Vagina (tissue), 2 donors: ENCODE data around the gene PLEKHA8. TPM values are rescaled to one million over a fixed set of nuclear protein-coding genes. Genes with fewer than 3 reads are reported as not detected.

Experiments
- DNase-seq, 2 donors: peaks; one replicate each; pipeline ENCODE4 v3.0.0-alpha.2; 2017; ENCODE audit errors: extremely low spot score in 2 of 2
- H3K27ac ChIP-seq: fragments of 200-600 bp; sonication (generic); one replicate; pipeline ENCODE4 v1.5.1; 2019
- H3K27me3 ChIP-seq: fragments of 200-600 bp; sonication (generic); one replicate; pipeline ENCODE4 v1.5.1; 2019
- H3K36me3 ChIP-seq, 2 donors: fragments of 200-600 bp; sonication (generic); one replicate each; pipeline ENCODE4 v1.5.1; 2017 to 2019
- H3K4me1 ChIP-seq: fragments of 200-600 bp; sonication (generic); one replicate; pipeline ENCODE4 v1.5.1; 2019
- H3K4me3 ChIP-seq, 2 donors: fragments of 200-600 bp; sonication (generic); 1 replicate in 1 of 2; 2 replicates in 1 of 2; pipeline ENCODE4 v1.5.1; 2016 to 2019
- H3K9me3 ChIP-seq: fragments of 200-600 bp; sonication (generic); one replicate; pipeline ENCODE4 v1.5.1; 2019
- POLR2A ChIP-seq, 2 donors: fragments of 450-650 bp; IDR thresholded peaks; one replicate each; pipeline ENCODE4 v1.6.1; 2017; ENCODE audit warnings: antibody characterized with exemption in 2 of 2, mild to moderate bottlenecking in 2 of 2, moderate library complexity in 2 of 2
- POLR2AphosphoS5 ChIP-seq, 2 donors: sonication (generic); formaldehyde crosslinking; IDR thresholded peaks; one replicate each; pipeline ENCODE4 v1.9.0; 2017; ENCODE audit warnings: antibody characterized with exemption in 2 of 2, mild to moderate bottlenecking in 2 of 2, low read depth in 1 of 2; ENCODE audit not compliant: insufficient read depth in 1 of 2
- intact Hi-C: fragments of 100-400 bp; cut with DNase I; formaldehyde crosslinking; loops from one replicate; pipeline ENCODE4 v1.15.1; 2023
- total RNA-seq: library from RNA; depleted of rRNA; stranded (reverse); fragments of >200 nt; gene quantifications from one replicate; pipeline ENCODE4 v1.2.3, GENCODE V29; 2016
- TF ChIP-seq, protein P1 (sequence below), 3 experiments: fragments of 450-650 bp in 2 of 3; fragments of 200-600 bp in 1 of 3; sonication (generic) in 1 of 3; IDR thresholded peaks; one replicate each; pipeline ENCODE4 v1.5.1; 2017 to 2019; ENCODE audit warnings: antibody characterized with exemption in 3 of 3, mild to moderate bottlenecking in 2 of 3, moderate library complexity in 2 of 3

The PLEKHA8 gene
- total RNA-seq, 1 donor from 2014 or later: 12.3 TPM

DNA sequence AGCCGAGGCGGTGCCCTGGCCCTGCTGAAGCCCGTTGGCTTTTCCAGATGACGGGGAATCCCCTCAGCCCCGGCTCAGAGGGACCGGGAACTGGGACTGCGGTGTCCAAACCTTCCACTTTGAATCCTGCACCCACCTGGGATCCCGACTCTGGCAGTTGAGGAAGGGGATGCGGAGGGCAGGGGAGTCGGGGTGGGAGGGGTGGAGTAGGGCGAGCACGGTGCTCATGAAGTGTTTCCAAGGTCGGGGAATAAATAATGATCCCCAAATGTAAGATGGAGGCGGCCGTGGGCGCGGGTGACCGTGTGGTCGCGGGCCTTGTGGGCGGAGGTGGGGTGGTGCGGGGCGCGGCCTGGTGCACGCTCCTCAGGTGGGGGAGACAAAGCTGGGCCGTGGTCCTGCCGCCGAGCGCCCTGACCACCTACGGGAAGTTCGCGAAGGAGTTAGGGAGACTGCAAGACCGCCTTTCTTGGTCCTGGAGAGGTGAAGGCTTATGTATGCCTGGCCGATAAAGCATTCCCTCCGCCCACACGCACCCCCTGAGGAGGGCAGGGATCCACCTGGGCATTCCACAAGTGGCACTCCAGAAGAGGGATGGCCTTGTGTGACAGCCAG, 108.0 kb downstream of the PLEKHA8 start:
- Histone ChIP-seq H3K27ac (peak overlapping the region; percentile 94), H3K9me3 (no peaks in the 10 kb centered on the region), H3K4me3 (peak overlapping the region; percentile 85 to 95), H3K4me1 (peaks cover 16% of the 10 kb centered on the region), H3K36me3 (no peaks in the 10 kb centered on the region), H3K27me3 (no peaks in the 10 kb centered on the region)
- DNase-seq: no peak
- TF ChIP-seq, protein P1, sequence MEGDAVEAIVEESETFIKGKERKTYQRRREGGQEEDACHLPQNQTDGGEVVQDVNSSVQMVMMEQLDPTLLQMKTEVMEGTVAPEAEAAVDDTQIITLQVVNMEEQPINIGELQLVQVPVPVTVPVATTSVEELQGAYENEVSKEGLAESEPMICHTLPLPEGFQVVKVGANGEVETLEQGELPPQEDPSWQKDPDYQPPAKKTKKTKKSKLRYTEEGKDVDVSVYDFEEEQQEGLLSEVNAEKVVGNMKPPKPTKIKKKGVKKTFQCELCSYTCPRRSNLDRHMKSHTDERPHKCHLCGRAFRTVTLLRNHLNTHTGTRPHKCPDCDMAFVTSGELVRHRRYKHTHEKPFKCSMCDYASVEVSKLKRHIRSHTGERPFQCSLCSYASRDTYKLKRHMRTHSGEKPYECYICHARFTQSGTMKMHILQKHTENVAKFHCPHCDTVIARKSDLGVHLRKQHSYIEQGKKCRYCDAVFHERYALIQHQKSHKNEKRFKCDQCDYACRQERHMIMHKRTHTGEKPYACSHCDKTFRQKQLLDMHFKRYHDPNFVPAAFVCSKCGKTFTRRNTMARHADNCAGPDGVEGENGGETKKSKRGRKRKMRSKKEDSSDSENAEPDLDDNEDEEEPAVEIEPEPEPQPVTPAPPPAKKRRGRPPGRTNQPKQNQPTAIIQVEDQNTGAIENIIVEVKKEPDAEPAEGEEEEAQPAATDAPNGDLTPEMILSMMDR (IDR thresholded peaks at IDR 0.05): no peak
- TF ChIP-seq POLR2AphosphoS5 (IDR thresholded peaks at IDR 0.05; ENCODE audit: insufficient read depth in 1 of 2, low read depth in 1 of 2) (no peak), POLR2A (IDR thresholded peaks at IDR 0.05) (no peak)
- intact Hi-C loops: loop anchor here (10.0 kb wide), 1 partner anchor 111 kb away; the partner anchor contains the start of genes FKBP14 and PLEKHA8

DNA sequence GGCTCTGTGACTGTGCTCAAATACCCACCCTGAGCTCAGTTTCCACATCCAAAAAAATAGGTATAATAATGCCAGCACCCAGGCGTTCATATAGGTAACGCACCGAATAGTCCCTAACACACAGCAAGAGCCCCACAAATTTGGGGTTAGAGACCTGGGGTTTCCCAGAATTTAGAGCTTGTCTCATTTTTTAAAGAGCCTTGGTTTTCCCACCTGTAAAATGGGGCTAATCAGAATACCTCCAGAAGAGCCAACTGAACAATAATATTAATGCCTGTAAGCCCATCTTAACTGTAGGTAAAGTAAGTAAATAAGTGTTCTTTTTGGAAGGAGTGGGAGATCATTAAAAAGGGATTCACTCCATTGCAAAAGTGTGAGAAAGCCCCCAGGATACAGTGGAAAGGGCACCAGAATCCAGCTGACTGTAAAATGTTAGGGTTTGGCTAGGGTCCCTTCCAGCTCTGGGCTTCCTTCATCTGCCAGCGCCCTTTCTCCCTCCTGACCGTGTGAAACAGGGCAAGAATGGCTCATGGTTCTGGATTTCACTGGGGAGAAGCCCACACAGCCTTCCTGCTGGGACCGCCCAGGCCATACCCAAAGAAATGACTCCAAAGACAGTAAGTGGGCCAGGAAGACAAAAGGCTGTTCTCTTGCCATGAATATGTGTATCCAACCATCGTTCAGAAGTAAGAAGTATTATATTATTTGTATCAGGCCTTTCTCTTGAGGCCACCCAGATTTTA, 108.7 kb downstream of the PLEKHA8 start:
- peak overlapping the region; percentile 94 for H3K27ac ChIP-seq

DNA sequence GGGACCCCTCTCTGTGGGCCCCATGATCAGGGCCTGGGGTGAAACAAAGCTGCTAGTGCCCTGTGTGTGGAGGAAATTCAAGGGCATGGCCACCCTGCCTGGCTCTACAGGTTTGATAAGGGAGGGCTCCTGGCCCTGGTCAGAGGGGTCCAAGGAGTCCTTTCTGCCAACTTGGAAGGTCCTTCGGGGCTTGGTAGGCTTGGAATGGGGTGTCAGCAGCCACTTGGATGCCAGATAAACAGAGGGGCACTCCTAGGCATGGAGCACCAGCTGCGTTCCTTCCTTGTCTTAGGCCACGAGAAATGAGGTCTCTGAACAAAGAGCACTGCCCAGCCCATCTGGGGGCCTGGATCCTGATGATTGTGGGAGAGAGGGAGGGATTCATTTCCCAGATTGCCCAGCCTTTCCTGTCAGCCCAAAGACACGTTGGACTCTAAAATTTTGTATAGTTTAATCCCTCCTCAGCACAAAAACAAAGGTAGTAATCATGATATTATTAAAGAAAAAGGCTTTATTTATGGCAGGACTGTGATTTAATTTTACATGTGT, 111.7 kb downstream of the PLEKHA8 start:
- Histone ChIP-seq H3K4me3 (no peak overlapping the region), H3K27ac (peak overlapping the region; percentile 1), H3K9me3 (no peaks in the 10 kb centered on the region), H3K4me1 (peaks cover 48% of the 10 kb centered on the region), H3K36me3 (no peaks in the 10 kb centered on the region), H3K27me3 (no peaks in the 10 kb centered on the region)
- no peak for DNase-seq
- no peak for TF ChIP-seq POLR2A (IDR thresholded peaks at IDR 0.05)
- TF ChIP-seq, protein P1 (IDR thresholded peaks at IDR 0.05): no peak
- no peak for TF ChIP-seq POLR2AphosphoS5 (IDR thresholded peaks at IDR 0.05; ENCODE audit: insufficient read depth in 1 of 2, low read depth in 1 of 2)
- intact Hi-C loops: loop anchor here (10.0 kb wide), 1 partner anchor 115 kb away; the partner anchor contains the start of genes FKBP14 and PLEKHA8

More for the DNA sequence above, 108.7 kb downstream of the PLEKHA8 start:
- Histone ChIP-seq H3K4me1 (peaks cover 23% of the 10 kb centered on the region), H3K9me3 (no peaks in the 10 kb centered on the region), H3K4me3 (peak overlapping the region; percentile 85 to 95), H3K36me3 (no peaks in the 10 kb centered on the region), H3K27me3 (no peaks in the 10 kb centered on the region)
- no peak for TF ChIP-seq POLR2A (IDR thresholded peaks at IDR 0.05)
- TF ChIP-seq, protein P1 (IDR thresholded peaks at IDR 0.05): no peak
- no peak for TF ChIP-seq POLR2AphosphoS5 (IDR thresholded peaks at IDR 0.05; ENCODE audit: insufficient read depth in 1 of 2, low read depth in 1 of 2)
- intact Hi-C loops: loop anchor here (10.0 kb wide), 1 partner anchor 112 kb away; the partner anchor contains the start of genes FKBP14 and PLEKHA8
- DNase-seq: no peak

DNA sequence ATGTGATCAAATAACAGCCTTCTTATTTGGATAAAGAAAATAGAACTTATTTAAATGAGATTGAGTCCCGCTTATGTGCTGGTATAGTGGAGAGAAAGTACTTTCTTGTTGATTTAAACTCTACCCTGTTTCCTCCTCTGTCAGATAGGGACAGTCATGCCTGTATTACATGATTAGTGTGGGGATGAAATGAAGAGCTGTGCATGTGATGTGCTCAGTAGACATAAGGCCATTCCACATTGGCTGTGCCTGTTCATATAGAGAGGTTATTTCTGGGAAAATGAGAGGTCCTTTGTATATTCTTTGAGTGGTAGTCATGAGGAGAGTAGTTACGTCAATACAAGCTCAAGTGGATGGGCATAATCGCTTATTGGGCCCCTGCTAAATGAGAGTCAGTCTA, 112.2 kb downstream of the PLEKHA8 start:
- Histone ChIP-seq H3K9me3 (no peaks in the 10 kb centered on the region), H3K4me3 (no peak overlapping the region), H3K4me1 (peaks cover 48% of the 10 kb centered on the region), H3K27ac (no peak overlapping the region), H3K36me3 (no peaks in the 10 kb centered on the region), H3K27me3 (no peaks in the 10 kb centered on the region)
- no peak for DNase-seq
- TF ChIP-seq, protein P1 (IDR thresholded peaks at IDR 0.05): no peak
- TF ChIP-seq POLR2A (IDR thresholded peaks at IDR 0.05) (no peak), POLR2AphosphoS5 (IDR thresholded peaks at IDR 0.05; ENCODE audit: insufficient read depth in 1 of 2, low read depth in 1 of 2) (no peak)
- intact Hi-C loops: no loop called here
